A673 (cell line): ENCODE data around the gene AGBL3. TPM values are rescaled to one million over a fixed set of nuclear protein-coding genes. Genes with fewer than 3 reads are reported as not detected.

Experiments
- BruUV-seq: library from RNA; stranded (reverse); fragments of 400-500 nt; replicated peaks from 2 replicates; lab custom pipeline; 2021; lab: Mats Ljungman, UMichigan
- CTCF ChIA-PET: fragments of 300-600 bp; sonication (Branson Sonifier 250); formaldehyde crosslinking; loops from one replicate; lab custom pipeline; 2022; ENCODE audit warnings: antibody characterized with exemption; lab: Charles Lee
- POLR2A ChIA-PET: fragments of 300-600 bp; sonication (Branson Sonifier 250); formaldehyde crosslinking; loops from one replicate; lab custom pipeline; 2022; ENCODE audit warnings: antibody characterized with exemption; ENCODE audit not compliant: low non-redundant PET; lab: Charles Lee
- DNase-seq: peaks from one replicate; pipeline ENCODE4 v3.0.0-alpha.2; 2015; ENCODE audit warnings: low spot score
- H3K27ac ChIP-seq: fragments of 200-600 bp; sonication (generic); 2 replicates; pipeline ENCODE4 v1.5.1; 2016; ENCODE audit warnings: mixed run types, low read depth, mild to moderate bottlenecking, mixed read lengths, antibody characterized with exemption, low read length; ENCODE audit not compliant: poor library complexity, severe bottlenecking
- H3K27me3 ChIP-seq: fragments of 200-600 bp; sonication (generic); replicated peaks from 2 replicates; pipeline ENCODE4 v1.6.1; 2017; ENCODE audit warnings: mixed run types, low read depth, mild to moderate bottlenecking, mixed read lengths, antibody characterized with exemption, low read length; ENCODE audit not compliant: insufficient read depth, poor library complexity
- H3K36me3 ChIP-seq: fragments of 200-600 bp; sonication (generic); 2 replicates; pipeline ENCODE4 v1.6.1; 2016; ENCODE audit warnings: mixed run types, mild to moderate bottlenecking, mixed read lengths, antibody characterized with exemption, low read length; ENCODE audit not compliant: insufficient read depth, poor library complexity, severe bottlenecking
- H3K4me1 ChIP-seq: fragments of 200-600 bp; sonication (generic); 2 replicates; pipeline ENCODE4 v1.6.1; 2017; ENCODE audit warnings: mixed run types, mild to moderate bottlenecking, mixed read lengths, antibody characterized with exemption, low read length; ENCODE audit not compliant: insufficient read depth, poor library complexity, severe bottlenecking
- H3K4me3 ChIP-seq: fragments of 200-600 bp; sonication (generic); 2 replicates; pipeline ENCODE4 v1.5.1; 2016; ENCODE audit warnings: low read depth, mixed run types, mild to moderate bottlenecking, mixed read lengths, low read length; ENCODE audit not compliant: poor library complexity, severe bottlenecking
- H3K9me3 ChIP-seq: fragments of 200-600 bp; sonication (generic); 2 replicates; pipeline ENCODE4 v1.6.1; 2016; ENCODE audit warnings: mixed run types, low read depth, mild to moderate bottlenecking, mixed read lengths, antibody characterized with exemption, low read length; ENCODE audit not compliant: poor library complexity, severe bottlenecking
- EZH2 ChIP-seq: fragments of 200-600 bp; sonication (generic); IDR thresholded peaks from 2 replicates; pipeline ENCODE4 v1.6.1; 2017; ENCODE audit warnings: borderline replicate concordance, low read depth, mild to moderate bottlenecking, mixed read lengths, antibody characterized with exemption, low read length; ENCODE audit not compliant: poor library complexity, severe bottlenecking
- intact Hi-C: fragments of 100-400 bp; cut with micrococcal nuclease; formaldehyde crosslinking; loops from one replicate; pipeline ENCODE4 v1.10.0; 2022; ENCODE audit not compliant: unreplicated experiment
- total RNA-seq: library from RNA; stranded (reverse); gene quantifications from 2 replicates; pipeline ENCODE4 v1.2.3, GENCODE V29; 2021
- TF ChIP-seq, protein P1 (sequence below): fragments of 300-800, 200-600 bp; sonication (generic); conservative IDR thresholded peaks from 2 replicates; pipeline ENCODE4 v1.5.1; 2017; ENCODE audit warnings: low read depth, mild to moderate bottlenecking, antibody characterized with exemption, low read length, moderate library complexity, mixed read lengths

Gene AGBL3
- total RNA-seq, 1 experiment from 2014 or later: 2.9 TPM

DNA sequence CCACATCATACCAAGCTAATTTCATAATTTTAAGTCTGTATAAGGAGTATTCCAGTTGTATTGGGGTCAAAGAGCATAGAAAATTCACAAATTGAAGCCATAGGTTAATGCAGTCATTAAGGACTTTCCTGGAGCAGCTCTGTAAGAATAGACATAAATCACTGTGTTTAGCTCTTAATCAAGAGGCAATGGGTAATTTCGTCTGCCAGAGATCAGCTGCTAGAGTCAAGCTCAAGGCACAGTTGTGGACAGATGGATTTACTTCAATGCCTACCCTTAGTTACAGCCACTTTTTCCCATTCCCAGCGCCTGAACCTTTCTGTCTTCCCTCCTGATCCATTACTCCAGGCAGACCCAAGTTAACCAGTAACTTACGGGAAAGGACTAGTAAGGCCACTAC, 40.6 kb upstream of the AGBL3 start:
- BruUV-seq: no TSS peak
- Histone ChIP-seq H3K4me1 (peaks cover 4% of the 10 kb centered on the region), H3K27ac (no peak overlapping the region), H3K27me3 (no peaks in the 10 kb centered on the region), H3K4me3 (no peak overlapping the region), H3K36me3 (peaks cover 11% of the 10 kb centered on the region), H3K9me3 (no peaks in the 10 kb centered on the region)
- intact Hi-C loops: no loop called here
- POLR2A ChIA-PET: no interaction called here
- no peak for DNase-seq
- no peak for TF ChIP-seq EZH2
- TF ChIP-seq, protein P1, sequence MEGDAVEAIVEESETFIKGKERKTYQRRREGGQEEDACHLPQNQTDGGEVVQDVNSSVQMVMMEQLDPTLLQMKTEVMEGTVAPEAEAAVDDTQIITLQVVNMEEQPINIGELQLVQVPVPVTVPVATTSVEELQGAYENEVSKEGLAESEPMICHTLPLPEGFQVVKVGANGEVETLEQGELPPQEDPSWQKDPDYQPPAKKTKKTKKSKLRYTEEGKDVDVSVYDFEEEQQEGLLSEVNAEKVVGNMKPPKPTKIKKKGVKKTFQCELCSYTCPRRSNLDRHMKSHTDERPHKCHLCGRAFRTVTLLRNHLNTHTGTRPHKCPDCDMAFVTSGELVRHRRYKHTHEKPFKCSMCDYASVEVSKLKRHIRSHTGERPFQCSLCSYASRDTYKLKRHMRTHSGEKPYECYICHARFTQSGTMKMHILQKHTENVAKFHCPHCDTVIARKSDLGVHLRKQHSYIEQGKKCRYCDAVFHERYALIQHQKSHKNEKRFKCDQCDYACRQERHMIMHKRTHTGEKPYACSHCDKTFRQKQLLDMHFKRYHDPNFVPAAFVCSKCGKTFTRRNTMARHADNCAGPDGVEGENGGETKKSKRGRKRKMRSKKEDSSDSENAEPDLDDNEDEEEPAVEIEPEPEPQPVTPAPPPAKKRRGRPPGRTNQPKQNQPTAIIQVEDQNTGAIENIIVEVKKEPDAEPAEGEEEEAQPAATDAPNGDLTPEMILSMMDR: no peak
- CTCF ChIA-PET: no interaction called here

DNA sequence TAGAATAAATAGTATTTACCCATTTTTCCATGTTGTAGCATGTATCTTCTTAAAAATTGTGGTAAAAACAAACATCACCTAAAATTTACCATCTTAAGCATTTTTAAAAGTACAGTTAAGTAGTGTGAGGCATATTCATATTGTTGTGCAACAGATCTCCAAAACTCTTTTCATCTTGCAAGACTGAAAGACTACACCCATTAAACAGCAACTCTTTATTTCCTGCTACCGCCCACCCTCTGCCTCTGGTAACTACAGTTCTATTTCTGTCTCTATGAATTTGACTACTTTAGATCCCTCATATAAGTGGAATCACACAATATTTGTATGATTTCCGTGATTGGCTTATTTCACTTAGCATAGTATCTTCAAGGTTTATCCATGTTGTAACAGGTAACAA, 40.0 kb upstream of the AGBL3 start:
- Histone ChIP-seq H3K27me3 (no peaks in the 10 kb centered on the region), H3K36me3 (peaks cover 16% of the 10 kb centered on the region), H3K27ac (no peak overlapping the region), H3K4me1 (peaks cover 4% of the 10 kb centered on the region), H3K9me3 (no peaks in the 10 kb centered on the region), H3K4me3 (no peak overlapping the region)
- BruUV-seq: no TSS peak
- TF ChIP-seq, protein P1: no peak
- TF ChIP-seq EZH2: no peak
- intact Hi-C loops: no loop called here
- CTCF ChIA-PET: no interaction called here
- POLR2A ChIA-PET: no interaction called here
- DNase-seq: peak; percentile 21

DNA sequence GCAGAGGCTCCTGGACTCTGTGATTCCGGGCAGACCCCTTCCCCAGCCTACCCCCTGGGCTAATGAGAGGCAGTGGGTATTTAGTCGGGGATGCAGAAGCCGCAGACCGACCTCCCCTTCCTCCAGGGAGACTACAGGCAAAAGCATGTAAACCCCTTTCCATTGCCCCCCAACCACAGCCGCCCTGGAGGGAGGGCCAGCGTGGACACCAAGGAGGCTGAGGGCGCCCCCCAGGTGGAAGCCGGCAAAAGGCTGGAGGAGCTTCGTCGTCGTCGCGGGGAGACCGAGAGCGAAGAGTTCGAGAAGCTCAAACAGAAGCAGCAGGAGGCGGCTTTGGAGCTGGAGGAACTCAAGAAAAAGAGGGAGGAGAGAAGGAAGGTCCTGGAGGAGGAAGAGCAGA, 39.0 kb upstream of the AGBL3 start:
- POLR2A ChIA-PET: no interaction called here
- no TSS peak for BruUV-seq
- peaks cover 20% of the 10 kb centered on the region for H3K36me3 ChIP-seq

More for the DNA sequence above, 39.0 kb upstream of the AGBL3 start:
- no peaks in the 10 kb centered on the region for H3K9me3 ChIP-seq
- no peaks in the 10 kb centered on the region for H3K27me3 ChIP-seq
- no peak overlapping the region for H3K4me3 ChIP-seq
- no peak overlapping the region for H3K27ac ChIP-seq
- DNase-seq: no peak
- CTCF ChIA-PET: no interaction called here
- intact Hi-C loops: no loop called here
- TF ChIP-seq, protein P1: no peak
- no peak for TF ChIP-seq EZH2
- peaks cover 4% of the 10 kb centered on the region for H3K4me1 ChIP-seq
